Loucy (cell line): ENCODE results near the gene MOB3C.

Experiments used
- H2AFZ ChIP-seq: fragments of 200-600 bp; sonication (generic); 2 replicates; pipeline ENCODE4 v1.6.0; 2016; ENCODE audit warnings: antibody characterized with exemption, mild to moderate bottlenecking, low read length, moderate library complexity
- H3F3A ChIP-seq: fragments of 200-600 bp; 2 replicates; pipeline ENCODE4 v1.6.0; 2016; ENCODE audit warnings: antibody characterized with exemption, low read depth, mild to moderate bottlenecking
- H3K27me3 ChIP-seq: fragments of 200-600 bp; sonication (generic); 2 replicates; pipeline ENCODE4 v1.6.1; 2014; ENCODE audit warnings: low read length, mild to moderate bottlenecking; ENCODE audit not compliant: insufficient read depth, poor library complexity, severe bottlenecking
- H3K36me3 ChIP-seq: fragments of 200-600 bp; sonication (generic); 2 replicates; pipeline ENCODE4 v1.6.1; 2016; ENCODE audit warnings: low read length; ENCODE audit not compliant: insufficient read depth
- H3K4me1 ChIP-seq: fragments of 200-600 bp; sonication (generic); 2 replicates; pipeline ENCODE4 v1.5.1; 2014; ENCODE audit warnings: low read length, mild to moderate bottlenecking; ENCODE audit not compliant: insufficient read depth, poor library complexity, severe bottlenecking
- H3K4me2 ChIP-seq: fragments of 200-600 bp; sonication (generic); 2 replicates; pipeline ENCODE4 v1.6.0; 2014; ENCODE audit warnings: antibody characterized with exemption, low read length, low read depth, mild to moderate bottlenecking; ENCODE audit not compliant: poor library complexity, severe bottlenecking
- H3K4me3 ChIP-seq: fragments of 200-600 bp; sonication (generic); 2 replicates; pipeline ENCODE4 v1.5.1; 2014; ENCODE audit warnings: low read length, mild to moderate bottlenecking, mixed read lengths; ENCODE audit not compliant: poor library complexity, severe bottlenecking
- H3K79me2 ChIP-seq: fragments of 200-600 bp; sonication (generic); 2 replicates; pipeline ENCODE4 v1.6.1; 2014; ENCODE audit warnings: low read length; ENCODE audit not compliant: insufficient read depth
- H3K9ac ChIP-seq: fragments of 200-600 bp; sonication (generic); 2 replicates; pipeline ENCODE4 v1.6.0; 2014; ENCODE audit warnings: mild to moderate bottlenecking, low read depth, low read length, moderate library complexity; ENCODE audit not compliant: poor library complexity, severe bottlenecking
- H3K9me2 ChIP-seq: fragments of 200-600 bp; sonication (generic); replicated peaks from 2 replicates; pipeline ENCODE4 v1.6.1; 2016; ENCODE audit warnings: low read depth, low read length, mixed read lengths
- H3K9me3 ChIP-seq: fragments of 200-600 bp; sonication (generic); 2 replicates; pipeline ENCODE4 v1.6.1; 2014; ENCODE audit warnings: mild to moderate bottlenecking, antibody characterized with exemption, low read length, low read depth; ENCODE audit not compliant: insufficient read depth
- H4K20me1 ChIP-seq: fragments of 200-600 bp; sonication (generic); 2 replicates; pipeline ENCODE4 v1.6.0; 2014; ENCODE audit warnings: antibody characterized with exemption, low read length, mild to moderate bottlenecking; ENCODE audit not compliant: insufficient read depth, poor library complexity, severe bottlenecking
- CTCF ChIP-seq: fragments of 200-600 bp; sonication (generic); conservative IDR thresholded peaks from 2 replicates; pipeline ENCODE4 v1.5.1; 2014; ENCODE audit warnings: mild to moderate bottlenecking, antibody characterized with exemption, low read length
- EZH2phosphoT487 ChIP-seq: fragments of 200-600 bp; IDR thresholded peaks from 2 replicates; pipeline ENCODE4 v1.6.1; 2018; ENCODE audit warnings: antibody characterized with exemption, mild to moderate bottlenecking, moderate library complexity, borderline replicate concordance

Gene MOB3C

DNA sequence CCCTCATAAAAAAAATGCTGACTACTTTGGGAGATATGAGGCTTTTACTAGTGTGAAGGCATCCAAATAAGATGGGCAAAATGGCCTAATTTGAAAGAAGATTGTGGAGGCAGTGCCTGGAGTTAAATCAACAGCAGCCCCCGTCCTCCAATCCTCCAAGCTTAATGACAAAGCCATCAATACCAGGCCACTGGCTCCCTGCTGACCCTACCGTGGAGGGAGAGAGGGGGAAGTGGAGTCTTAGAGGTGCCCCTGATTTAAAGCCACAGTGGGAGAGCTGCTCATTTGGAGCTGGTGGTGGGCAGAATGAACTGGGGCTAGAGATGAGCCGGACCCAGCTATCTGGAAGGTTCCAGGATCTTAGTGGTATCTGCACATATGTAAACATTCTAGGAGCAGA is 40.8 kb downstream of the MOB3C start:
- Histone ChIP-seq H3K36me3 (peaks cover 36% of the 10 kb centered on the region; the same call in 1 of the 2 replicates), H3K4me2 (no peak overlapping the region), H3K4me3 (no peak overlapping the region), H3K9ac (no peak overlapping the region), H3K9me3 (no peaks in the 10 kb centered on the region), H4K20me1 (no peaks in the 10 kb centered on the region), H3K9me2 (no peaks in the 10 kb centered on the region), H3F3A (no peaks in the 10 kb centered on the region), H3K79me2 (no peaks in the 10 kb centered on the region), H3K4me1 (no peaks in the 10 kb centered on the region), H3K27me3 (no peaks in the 10 kb centered on the region), H2AFZ (no peak overlapping the region)
- TF ChIP-seq CTCF (no peak), EZH2phosphoT487 (no peak)

DNA sequence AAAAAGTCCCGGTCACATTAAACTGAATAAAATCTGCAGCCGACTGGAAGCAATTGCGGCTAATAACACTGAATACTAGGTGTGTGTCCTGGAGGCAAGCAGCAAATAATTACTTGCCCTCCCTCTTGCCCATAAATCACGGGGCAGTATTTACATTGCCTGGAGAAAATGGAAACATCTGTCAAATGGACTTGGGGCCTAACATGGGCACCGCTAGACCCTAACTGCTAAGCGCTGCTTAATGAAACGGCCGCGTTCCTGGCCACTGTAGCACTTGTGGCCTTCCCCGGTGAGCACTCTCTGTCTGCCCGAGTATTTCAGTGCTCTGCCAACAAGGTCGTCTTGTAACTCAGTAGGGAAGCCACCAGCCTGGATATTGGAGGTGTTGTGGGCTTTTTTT is 41.3 kb downstream of the MOB3C start:
- Histone ChIP-seq H4K20me1 (no peaks in the 10 kb centered on the region), H3K4me2 (no peak overlapping the region), H3K9me3 (no peaks in the 10 kb centered on the region), H3K9ac (no peak overlapping the region), H3K4me3 (no peak overlapping the region), H3K9me2 (no peaks in the 10 kb centered on the region), H3K79me2 (no peaks in the 10 kb centered on the region), H3F3A (no peaks in the 10 kb centered on the region), H2AFZ (no peak overlapping the region), H3K27me3 (no peaks in the 10 kb centered on the region), H3K4me1 (no peaks in the 10 kb centered on the region), H3K36me3 (peaks cover 35% of the 10 kb centered on the region; the same call in 1 of the 2 replicates)
- TF ChIP-seq CTCF (no peak), EZH2phosphoT487 (no peak)

- Histone ChIP-seq H4K20me1 (no peaks in the 10 kb centered on the region), H3K4me3 (no peak overlapping the region), H3K9me3 (no peaks in the 10 kb centered on the region), H3K4me2 (no peak overlapping the region), H3K36me3 (peaks cover 17% of the 10 kb centered on the region; the same call in 1 of the 2 replicates), H3K9me2 (no peaks in the 10 kb centered on the region), H2AFZ (no peak overlapping the region), H3K4me1 (no peaks in the 10 kb centered on the region), H3F3A (no peaks in the 10 kb centered on the region), H3K9ac (no peak overlapping the region), H3K79me2 (no peaks in the 10 kb centered on the region), H3K27me3 (no peaks in the 10 kb centered on the region)
- TF ChIP-seq EZH2phosphoT487: no peak
- no peak for TF ChIP-seq CTCF
Observed at GRCh38 chr1:46571691-46572225, 44.9 kb downstream of the MOB3C start.
